Lower lobe of right lung (tissue), 2 donors: ENCODE measurements around the gene KCNG4. TPM values are rescaled to one million over a fixed set of nuclear protein-coding genes. Genes with fewer than 3 reads are reported as not detected.

Experiments used
- ATAC-seq, 2 donors: fragments of 200-7000 bp; cut with Tn5 transposase; one replicate each; pipeline ENCODE4 v1.9.1; 2020 to 2022; ENCODE audit warnings: mild to moderate bottlenecking in 2 of 2, moderate library complexity in 2 of 2
- DNase-seq: peaks from one replicate; pipeline ENCODE4 v3.0.0-alpha.2; 2020
- H3K27ac ChIP-seq: fragments of 200-600 bp; one replicate; pipeline ENCODE4 v1.8.0; 2022
- H3K27me3 ChIP-seq: fragments of 200-600 bp; one replicate; pipeline ENCODE4 v1.8.0; 2022; ENCODE audit warnings: low read depth
- H3K36me3 ChIP-seq: fragments of 200-600 bp; one replicate; pipeline ENCODE4 v1.8.0; 2022; ENCODE audit warnings: mild to moderate bottlenecking
- H3K4me1 ChIP-seq: fragments of 200-600 bp; one replicate; pipeline ENCODE4 v1.8.0; 2022
- H3K4me3 ChIP-seq: fragments of 200-600 bp; one replicate; pipeline ENCODE4 v1.8.0; 2022; ENCODE audit warnings: mild to moderate bottlenecking
- H3K9me3 ChIP-seq: fragments of 200-600 bp; one replicate; pipeline ENCODE4 v1.8.0; 2022
- intact Hi-C: fragments of 100-400 bp; cut with DNase I; formaldehyde crosslinking; loops from one replicate; pipeline ENCODE4 v1.11.0; 2022
- total RNA-seq: library from RNA; stranded (reverse); fragmentation: NEBNext Ultra II Directional; extraction: Animal tissue kit (Norgen Biotek cat#: 25700); gene quantifications from one replicate; pipeline ENCODE4 v1.2.1, GENCODE V29; 2021
- TF ChIP-seq, protein P1 (sequence below): fragments of 200-600 bp; IDR thresholded peaks from one replicate; pipeline ENCODE4 v1.8.0; 2022; ENCODE audit warnings: antibody characterized with exemption, mild to moderate bottlenecking
- donor health status: DM: no; HTN: yes; CAD: no; lungs with severe emphysema.

KCNG4 gene
- total RNA-seq, 1 donor from 2014 or later, result not detected

DNA sequence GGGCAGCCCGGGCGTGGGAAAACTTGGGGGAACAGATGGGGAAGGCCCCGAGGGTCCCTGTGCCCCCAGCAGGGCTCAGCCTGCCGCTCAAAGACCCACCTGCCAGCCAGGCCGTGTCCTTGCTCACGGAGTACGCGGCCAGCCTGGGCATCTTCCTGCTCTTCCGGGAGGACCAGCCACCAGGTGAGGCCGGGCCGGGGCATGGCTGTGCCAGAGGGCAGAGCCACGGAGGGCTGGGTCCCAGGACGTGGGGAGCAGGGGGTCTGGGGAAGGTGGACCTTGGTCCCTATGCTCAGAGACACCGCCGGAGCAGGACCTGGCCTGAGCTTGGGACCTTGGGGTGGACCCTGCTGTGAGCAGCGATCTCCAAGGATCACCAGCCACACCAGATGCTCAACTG, 48.3 kb downstream of the KCNG4 start:
- no peak for ATAC-seq
- peaks cover 15% of the 10 kb centered on the region for H3K27me3 ChIP-seq
- no peaks in the 10 kb centered on the region for H3K36me3 ChIP-seq
- intact Hi-C loops, result no loop called here
- no peaks in the 10 kb centered on the region for H3K9me3 ChIP-seq
- H3K27ac ChIP-seq, result no peak overlapping the region
- no peak overlapping the region for H3K4me3 ChIP-seq
- peaks cover 4% of the 10 kb centered on the region for H3K4me1 ChIP-seq
- TF ChIP-seq, protein P1, sequence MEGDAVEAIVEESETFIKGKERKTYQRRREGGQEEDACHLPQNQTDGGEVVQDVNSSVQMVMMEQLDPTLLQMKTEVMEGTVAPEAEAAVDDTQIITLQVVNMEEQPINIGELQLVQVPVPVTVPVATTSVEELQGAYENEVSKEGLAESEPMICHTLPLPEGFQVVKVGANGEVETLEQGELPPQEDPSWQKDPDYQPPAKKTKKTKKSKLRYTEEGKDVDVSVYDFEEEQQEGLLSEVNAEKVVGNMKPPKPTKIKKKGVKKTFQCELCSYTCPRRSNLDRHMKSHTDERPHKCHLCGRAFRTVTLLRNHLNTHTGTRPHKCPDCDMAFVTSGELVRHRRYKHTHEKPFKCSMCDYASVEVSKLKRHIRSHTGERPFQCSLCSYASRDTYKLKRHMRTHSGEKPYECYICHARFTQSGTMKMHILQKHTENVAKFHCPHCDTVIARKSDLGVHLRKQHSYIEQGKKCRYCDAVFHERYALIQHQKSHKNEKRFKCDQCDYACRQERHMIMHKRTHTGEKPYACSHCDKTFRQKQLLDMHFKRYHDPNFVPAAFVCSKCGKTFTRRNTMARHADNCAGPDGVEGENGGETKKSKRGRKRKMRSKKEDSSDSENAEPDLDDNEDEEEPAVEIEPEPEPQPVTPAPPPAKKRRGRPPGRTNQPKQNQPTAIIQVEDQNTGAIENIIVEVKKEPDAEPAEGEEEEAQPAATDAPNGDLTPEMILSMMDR, result no peak
- no peak for DNase-seq

DNA sequence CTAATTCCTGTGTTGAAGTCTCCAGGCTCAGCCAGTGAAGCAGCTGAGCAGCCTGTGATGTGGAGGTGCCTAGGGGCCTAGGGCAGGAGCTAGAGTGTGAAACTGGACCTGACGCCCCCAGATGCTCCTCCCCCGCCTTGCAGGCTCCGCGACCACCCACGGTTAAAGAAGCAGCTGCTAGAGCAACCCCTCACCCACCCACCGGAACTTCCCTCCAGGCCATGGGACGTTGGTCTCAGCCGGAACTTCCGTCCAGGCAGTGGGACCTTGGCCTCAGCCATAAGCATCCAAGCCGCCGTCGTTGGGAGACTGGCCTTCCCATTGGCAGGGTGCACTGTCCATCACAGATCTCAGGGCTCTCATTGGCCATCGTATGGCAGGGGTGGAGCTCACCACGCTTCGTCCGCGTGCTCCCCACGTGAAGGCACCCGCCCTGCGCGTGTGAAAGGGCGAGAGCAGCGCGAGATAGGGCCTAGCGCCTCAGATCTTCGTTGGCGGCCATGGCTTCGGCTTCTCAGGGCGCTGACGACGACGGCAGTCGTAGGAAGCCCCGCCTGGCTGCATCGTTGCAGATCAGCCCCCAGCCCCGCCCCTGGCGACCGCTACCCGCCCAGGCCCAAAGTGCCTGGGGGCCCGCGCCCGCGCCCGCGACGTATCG, 49.0 kb downstream of the KCNG4 start, which contains the start of gene ADAD2:
TSS of gene ADAD2 (plus strand) at position 427 of the 658 bp plus-strand sequence. CDS start at position 501, 74 bp downstream.
- Histone ChIP-seq H3K9me3 (no peaks in the 10 kb centered on the region), H3K4me1 (peaks cover 9% of the 10 kb centered on the region), H3K4me3 (no peak within 1 kb of the TSS), H3K27me3 (peaks cover 14% of the 10 kb centered on the region), H3K27ac (no peak within 1 kb of the TSS), H3K36me3 (no peaks in the 10 kb centered on the region)
- intact Hi-C loops, result no loop called here
- TF ChIP-seq, protein P1, result no peak
- DNase-seq (no peak), ATAC-seq (no peak)

DNA sequence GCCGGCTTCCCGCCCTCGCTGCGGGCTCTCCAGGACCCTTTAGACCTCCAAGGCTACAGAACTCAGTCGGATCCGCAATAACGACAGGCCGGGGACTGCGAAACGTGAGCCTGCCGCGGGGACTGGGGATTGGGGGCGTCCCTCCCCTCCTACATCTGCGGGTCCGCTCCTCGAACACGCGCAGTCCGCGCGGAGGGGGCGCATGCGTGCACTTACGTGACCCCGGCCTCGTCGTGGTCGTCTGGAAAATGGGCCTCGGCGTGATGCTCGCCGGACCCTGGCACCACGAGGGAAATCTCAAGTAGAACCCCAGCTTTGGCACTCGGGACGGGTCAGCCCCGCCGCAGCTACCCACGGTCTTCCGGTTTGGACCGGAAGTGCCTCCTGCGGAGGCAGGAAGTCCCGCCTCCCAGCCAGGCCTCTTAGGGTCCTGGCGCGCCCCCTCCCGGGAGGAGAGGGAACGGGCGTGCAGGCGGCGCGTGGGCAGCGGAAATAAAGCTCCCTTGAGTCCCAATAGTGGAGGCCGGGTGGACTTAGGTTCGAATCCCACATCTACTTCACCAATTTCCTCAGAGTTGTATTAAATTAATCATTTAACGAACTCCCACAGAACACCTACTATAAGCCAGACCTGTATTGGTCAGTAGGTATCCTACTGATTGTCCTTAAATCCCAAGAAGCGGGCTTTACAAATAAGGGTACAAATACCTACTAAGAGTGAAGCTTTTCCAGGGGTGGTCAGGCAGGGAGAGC, 53.0 kb downstream of the KCNG4 start, which contains the start of gene TAF1C:
TSS of gene TAF1C (minus strand) at position 373 of the 753 bp plus-strand sequence. CDS start 2,069 bp downstream, outside the sequence.
- TF ChIP-seq, protein P1, result peak; percentile 92
- ATAC-seq (peak; percentile 97 to 98), DNase-seq (peak; percentile 96)
- Histone ChIP-seq H3K27me3 (no peaks in the 10 kb centered on the region), H3K36me3 (peaks cover 19% of the 10 kb centered on the region), H3K27ac (peak within 1 kb of the TSS; percentile 85), H3K4me3 (peak within 1 kb of the TSS; percentile 93), H3K4me1 (peaks cover 36% of the 10 kb centered on the region), H3K9me3 (no peaks in the 10 kb centered on the region)
- intact Hi-C loops, result no loop called here

DNA sequence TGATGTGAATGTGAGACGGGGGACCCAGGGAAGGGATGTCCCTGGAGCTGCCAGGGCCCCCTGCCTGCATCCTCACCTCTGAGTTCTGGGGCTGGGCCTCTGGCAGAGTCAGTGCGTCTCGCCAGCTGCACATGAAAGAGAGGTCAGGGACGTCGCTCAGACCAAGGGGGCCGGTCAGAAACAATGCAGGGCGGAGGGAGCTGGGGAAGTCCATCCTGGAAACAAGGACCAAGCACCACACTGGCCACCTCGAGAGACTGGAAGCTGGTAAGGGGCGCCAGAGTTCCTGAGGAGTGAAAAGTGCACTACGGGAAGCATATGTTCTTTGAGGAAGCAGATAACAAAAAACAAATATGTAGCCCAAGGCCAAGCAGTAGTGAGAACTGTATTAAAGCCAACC, 55.0 kb downstream of the KCNG4 start:
- TF ChIP-seq, protein P1, result no peak
- DNase-seq, result no peak
- ATAC-seq, result no peak
- H3K4me1 ChIP-seq, result peaks cover 36% of the 10 kb centered on the region
- H3K27me3 ChIP-seq, result no peaks in the 10 kb centered on the region
- H3K27ac ChIP-seq, result peak overlapping the region; percentile 85
- H3K9me3 ChIP-seq, result no peaks in the 10 kb centered on the region
- H3K36me3 ChIP-seq, result peaks cover 40% of the 10 kb centered on the region
- peak overlapping the region; percentile 93 for H3K4me3 ChIP-seq
- intact Hi-C loops, result no loop called here

DNA sequence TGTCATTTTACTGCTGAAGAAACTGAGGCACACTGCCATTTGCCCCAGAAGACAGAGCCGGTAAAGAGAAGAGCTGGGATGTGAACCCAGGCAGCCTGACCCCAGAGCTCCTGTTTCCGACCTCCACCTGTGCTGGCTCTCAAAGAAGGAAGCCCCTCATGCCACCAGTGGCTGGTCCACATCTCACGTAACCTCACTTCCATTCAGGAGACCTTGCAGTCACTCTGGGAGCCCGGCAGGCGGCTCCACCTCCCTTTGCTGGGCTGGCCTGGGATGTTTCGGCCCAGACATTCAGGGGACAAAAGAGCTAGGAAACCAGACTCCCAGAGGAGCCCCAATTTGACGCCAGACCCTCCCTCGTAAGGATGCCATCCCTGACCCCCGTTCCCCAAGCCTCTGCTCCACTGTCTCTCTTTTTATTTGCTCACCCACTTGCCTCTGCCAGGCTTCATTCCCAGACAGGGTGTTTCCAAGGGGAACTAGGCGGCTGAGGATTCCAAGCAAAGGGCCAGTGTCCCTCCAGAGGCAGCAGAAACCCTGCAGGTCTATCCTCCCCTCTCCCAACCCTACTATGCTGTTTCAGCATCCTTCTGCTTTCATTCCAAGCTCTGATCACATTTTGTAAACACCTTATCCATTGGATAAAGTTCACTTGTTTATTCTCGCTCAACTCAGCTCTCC, 55.8 kb downstream of the KCNG4 start:
- Histone ChIP-seq H3K4me1 (peaks cover 36% of the 10 kb centered on the region), H3K36me3 (peaks cover 48% of the 10 kb centered on the region), H3K9me3 (no peaks in the 10 kb centered on the region), H3K27me3 (no peaks in the 10 kb centered on the region), H3K4me3 (no peak overlapping the region), H3K27ac (peak overlapping the region; percentile 85)
- ATAC-seq, result peak in 1 of 2 donors; percentile 19
- TF ChIP-seq, protein P1, result peak; percentile 29
- DNase-seq, result no peak
- intact Hi-C loops, result no loop called here
